Mesenchymal stem cell (in vitro differentiated cells and primary cell): ENCODE measurements around the gene DNAJB7.

Experiments used
- DNase-seq: peaks from one replicate; pipeline ENCODE4 v3.0.0-alpha.2; 2013
- H2AFZ ChIP-seq: one replicate; pipeline ENCODE4 v1.6.1; 2013; ENCODE audit warnings: low read depth, mild to moderate bottlenecking, control low read depth, inconsistent platforms, low read length, moderate library complexity
- H2AK5ac ChIP-seq: 2 replicates; pipeline ENCODE4 v1.6.1; 2013; ENCODE audit warnings: low read length, moderate library complexity, mild to moderate bottlenecking, inconsistent platforms; ENCODE audit not compliant: severe bottlenecking
- H2BK120ac ChIP-seq: one replicate; pipeline ENCODE4 v1.6.1; 2013; ENCODE audit warnings: low read depth, mild to moderate bottlenecking, inconsistent platforms, low read length, moderate library complexity
- H2BK12ac ChIP-seq, 2 experiments: one replicate each; pipeline ENCODE4 v1.6.1; 2013; ENCODE audit warnings: inconsistent platforms in 2 of 2, low read length in 2 of 2, mild to moderate bottlenecking in 2 of 2, moderate library complexity in 2 of 2, control low read depth in 1 of 2
- H2BK15ac ChIP-seq: one replicate; pipeline ENCODE4 v1.6.1; 2013; ENCODE audit warnings: mild to moderate bottlenecking, low read depth, inconsistent platforms; ENCODE audit not compliant: poor library complexity, severe bottlenecking
- H2BK5ac ChIP-seq: 2 replicates; pipeline ENCODE4 v1.6.1; 2013; ENCODE audit warnings: low read depth, mild to moderate bottlenecking, low read length, control low read depth, inconsistent platforms; ENCODE audit not compliant: poor library complexity, severe bottlenecking
- H3K14ac ChIP-seq, 2 experiments: one replicate each; pipeline ENCODE4 v1.6.1; 2013; ENCODE audit warnings: inconsistent platforms in 2 of 2, low read length in 2 of 2, control low read depth in 1 of 2, mild to moderate bottlenecking in 1 of 2, moderate library complexity in 1 of 2
- H3K18ac ChIP-seq, 2 experiments: one replicate each; pipeline ENCODE4 v1.6.1; 2013; ENCODE audit warnings: inconsistent platforms in 2 of 2, low read length in 2 of 2, control low read depth in 1 of 2, low read depth in 1 of 2, mild to moderate bottlenecking in 1 of 2
- H3K23ac ChIP-seq, 2 experiments: one replicate each; pipeline ENCODE4 v1.6.1; 2013; ENCODE audit warnings: inconsistent platforms in 2 of 2, low read length in 2 of 2, mild to moderate bottlenecking in 2 of 2, moderate library complexity in 2 of 2, control low read depth in 1 of 2
- H3K27ac ChIP-seq: 2 replicates; pipeline ENCODE4 v1.5.1; 2013; ENCODE audit warnings: mild to moderate bottlenecking, moderate library complexity, low read length, control low read depth, inconsistent platforms; ENCODE audit not compliant: poor library complexity, severe bottlenecking
- H3K27me3 ChIP-seq, 2 experiments: 2 replicates each; pipeline versions ENCODE4 v1.6.1 to v1.7.0; 2013; ENCODE audit warnings: low read length in 2 of 2, mild to moderate bottlenecking in 2 of 2, moderate library complexity in 2 of 2, control low read depth in 1 of 2, inconsistent platforms in 1 of 2; ENCODE audit not compliant: control insufficient read depth in 1 of 2, insufficient read depth in 1 of 2
- H3K36me3 ChIP-seq, 2 experiments: 2 replicates each; pipeline versions ENCODE4 v1.6.1 to v1.7.0; 2013; ENCODE audit warnings: low read length in 2 of 2, control low read depth in 1 of 2, inconsistent platforms in 1 of 2, low read depth in 1 of 2, mild to moderate bottlenecking in 1 of 2; ENCODE audit not compliant: insufficient read depth in 2 of 2, control insufficient read depth in 1 of 2
- H3K4ac ChIP-seq, 2 experiments: one replicate each; pipeline ENCODE4 v1.6.1; 2013; ENCODE audit warnings: inconsistent platforms in 2 of 2, low read length in 2 of 2, mild to moderate bottlenecking in 2 of 2, moderate library complexity in 2 of 2, control low read depth in 1 of 2, low read depth in 1 of 2
- H3K4me1 ChIP-seq: 2 replicates; pipeline ENCODE4 v1.6.1; 2013; ENCODE audit warnings: low read depth, low read length, control low read depth; ENCODE audit not compliant: control insufficient read depth, insufficient read depth
- H3K4me2 ChIP-seq: 2 replicates; pipeline ENCODE4 v1.6.1; 2013; ENCODE audit warnings: low read length, mild to moderate bottlenecking, inconsistent platforms; ENCODE audit not compliant: poor library complexity, severe bottlenecking
- H3K4me3 ChIP-seq, 2 experiments: 2 replicates each; pipeline versions ENCODE4 v1.5.1 to v1.7.0; 2013; ENCODE audit warnings: low read length in 2 of 2, mild to moderate bottlenecking in 2 of 2, control low read depth in 1 of 2, low read depth in 1 of 2; ENCODE audit not compliant: insufficient read depth in 1 of 2
- H3K79me1 ChIP-seq: replicated peaks from 2 replicates; pipeline ENCODE4 v1.6.1; 2013; ENCODE audit warnings: mild to moderate bottlenecking, control low read depth, low read length, inconsistent platforms; ENCODE audit not compliant: poor library complexity, severe bottlenecking
- H3K9ac ChIP-seq: 2 replicates; pipeline ENCODE4 v1.7.0; 2013; ENCODE audit warnings: mild to moderate bottlenecking, low read length, moderate library complexity
- H3K9me3 ChIP-seq: 2 replicates; pipeline ENCODE4 v1.7.0; 2013; ENCODE audit warnings: mild to moderate bottlenecking, low read length; ENCODE audit not compliant: control insufficient read depth
- H4K8ac ChIP-seq: one replicate; pipeline ENCODE4 v1.6.1; 2013; ENCODE audit warnings: inconsistent platforms, mild to moderate bottlenecking, low read length, moderate library complexity
- H4K91ac ChIP-seq: one replicate; pipeline ENCODE4 v1.6.1; 2013; ENCODE audit warnings: mild to moderate bottlenecking, low read length, inconsistent platforms
- WGBS: methylation state at CpG from one replicate; pipeline ENCODE4 v1.1.7; 2013; ENCODE audit warnings: mixed read lengths; 5-methylcytosine and 5-hydroxymethylcytosine counted together

Gene DNAJB7

DNA sequence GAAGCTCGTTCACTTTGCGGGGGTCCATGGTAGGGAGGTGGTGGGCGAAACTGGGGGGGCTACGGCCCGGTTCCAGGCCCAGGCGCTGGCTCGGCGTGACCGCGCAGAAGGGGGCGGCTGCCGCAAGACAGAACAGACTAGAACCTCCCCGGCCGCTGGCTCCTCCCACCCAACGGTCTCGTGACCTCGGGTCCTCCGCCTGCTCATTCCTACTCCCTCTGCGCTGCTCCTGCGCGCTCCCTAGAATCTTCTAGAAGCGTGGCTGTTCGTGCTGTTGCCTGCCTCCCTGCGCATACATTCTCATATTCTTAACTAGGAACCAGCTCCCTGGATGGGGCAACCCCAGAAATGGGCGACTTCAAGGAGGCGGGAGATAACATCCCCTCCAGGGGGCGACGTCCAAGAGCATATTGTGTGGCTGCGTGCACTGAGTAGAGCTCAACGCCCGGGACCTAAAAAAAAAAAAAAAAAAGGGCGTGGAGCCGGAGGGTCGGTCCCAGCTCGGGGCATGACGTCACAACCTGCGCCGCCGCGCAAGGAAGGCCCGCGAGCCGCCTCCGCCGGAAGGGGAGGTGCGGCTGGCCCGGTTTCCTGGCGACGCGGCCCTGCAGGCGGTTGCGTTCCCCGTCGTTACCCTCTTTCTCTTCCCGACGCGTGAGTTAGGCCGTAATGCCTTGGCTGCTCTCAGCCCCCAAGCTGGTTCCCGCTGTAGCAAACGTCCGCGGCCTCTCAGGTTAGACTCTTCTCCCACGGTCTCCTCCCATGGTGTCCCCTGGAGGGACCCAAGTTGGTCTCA lies 5.2 kb downstream of the DNAJB7 start, which contains the start of the genes ST13 and XPNPEP3:
ST13 (minus strand) TSS at position 127 of the 796 bp plus-strand sequence; CDS start at position 28, 99 bp downstream.
XPNPEP3 (plus strand) TSS at position 636 of the 796 bp plus-strand sequence; CDS start at position 670, 34 bp downstream.
- no peaks in the 10 kb centered on the region for H3K9me3 ChIP-seq
- H4K8ac ChIP-seq = peak within 1 kb of the TSS; percentile 96
- H3K4me2 ChIP-seq = peak within 1 kb of the TSS; percentile 91
- H2BK12ac ChIP-seq = peak within 1 kb of the TSS in 1 of 2 experiments; percentile 72
- peaks cover 11% of the 10 kb centered on the region for H3K4me1 ChIP-seq
- peaks cover 1% of the 10 kb centered on the region for H3K79me1 ChIP-seq
- peak within 1 kb of the TSS; percentile 95 to 96 for H3K4me3 ChIP-seq
- peak within 1 kb of the TSS in 1 of 2 experiments; percentile 98 for H3K14ac ChIP-seq
- peak within 1 kb of the TSS; percentile 100 for H3K9ac ChIP-seq
- H2BK120ac ChIP-seq = peak within 1 kb of the TSS; percentile 73
- H3K23ac ChIP-seq = peak within 1 kb of the TSS; percentile 25 to 83
- H4K91ac ChIP-seq = peak within 1 kb of the TSS; percentile 85
- H3K27ac ChIP-seq = peak within 1 kb of the TSS; percentile 100
- peak within 1 kb of the TSS; percentile 60 for H2BK15ac ChIP-seq
- no peaks in the 10 kb centered on the region for H3K27me3 ChIP-seq
- peak within 1 kb of the TSS; percentile 3 for H2AK5ac ChIP-seq
- under 1% methylated on average over 58 of the region's 63 CpGs for WGBS
- H3K18ac ChIP-seq = peak within 1 kb of the TSS; percentile 94 to 97
- H2AFZ ChIP-seq = peak within 1 kb of the TSS; percentile 94
- peaks cover 0 to 29% of the 10 kb centered on the region in 2 experiments for H3K36me3 ChIP-seq
- peak; percentile 97 for DNase-seq
- peak within 1 kb of the TSS; percentile 97 for H2BK5ac ChIP-seq
- peak within 1 kb of the TSS; percentile 97 to 100 for H3K4ac ChIP-seq

DNA sequence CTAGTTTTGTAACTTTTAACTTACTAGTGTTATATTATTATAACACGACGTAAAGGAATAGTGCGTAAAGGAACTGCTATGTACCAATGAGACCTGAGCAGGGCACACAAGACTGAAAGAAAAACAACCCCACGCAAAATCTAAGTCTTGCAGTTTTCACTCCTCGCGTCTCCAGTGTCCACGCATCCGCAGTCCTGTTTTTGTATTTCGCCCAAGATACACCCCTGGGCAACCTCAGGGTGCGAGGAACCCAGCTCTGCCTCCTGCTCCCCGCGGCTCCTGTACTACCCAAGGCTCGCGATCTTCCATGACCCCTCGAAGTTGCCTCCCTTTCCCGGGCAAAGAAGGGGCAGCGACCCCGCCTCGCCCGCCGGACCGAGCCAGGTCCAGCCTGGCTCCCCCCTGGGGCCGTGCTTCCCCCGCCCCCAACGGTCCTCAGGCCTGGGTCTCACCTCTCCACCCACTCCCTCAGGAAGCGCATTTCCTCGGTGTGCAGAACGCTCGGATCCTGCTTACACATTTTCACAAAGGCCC lies 5.9 kb downstream of the DNAJB7 start:
- H2BK15ac ChIP-seq = peak overlapping the region; percentile 6
- H2AK5ac ChIP-seq = peak overlapping the region; percentile 3
- peak overlapping the region; percentile 25 to 83 for H3K23ac ChIP-seq
- H4K8ac ChIP-seq = peak overlapping the region; percentile 96
- peak overlapping the region; percentile 29 for H2AFZ ChIP-seq
- H2BK120ac ChIP-seq = no peak overlapping the region
- H3K4me1 ChIP-seq = peaks cover 11% of the 10 kb centered on the region
- H3K27ac ChIP-seq = peak overlapping the region; percentile 90
- H3K14ac ChIP-seq = peak overlapping the region in 1 of 2 experiments; percentile 98
- 1% methylated on average over 16 of the region's 29 CpGs for WGBS
- no peaks in the 10 kb centered on the region for H3K27me3 ChIP-seq
- H3K4ac ChIP-seq = peak overlapping the region; percentile 62 to 100
- H4K91ac ChIP-seq = peak overlapping the region; percentile 44
- no peak for DNase-seq
- peak overlapping the region; percentile 95 to 96 for H3K4me3 ChIP-seq
- peaks cover 1% of the 10 kb centered on the region for H3K79me1 ChIP-seq
- H3K36me3 ChIP-seq = peaks cover 0 to 28% of the 10 kb centered on the region in 2 experiments
- H3K4me2 ChIP-seq = peak overlapping the region; percentile 72
- H2BK12ac ChIP-seq = peak overlapping the region in 1 of 2 experiments; percentile 72
- peak overlapping the region; percentile 100 for H3K9ac ChIP-seq
- H3K9me3 ChIP-seq = no peaks in the 10 kb centered on the region
- H3K18ac ChIP-seq = peak overlapping the region; percentile 56 to 97
- no peak overlapping the region for H2BK5ac ChIP-seq

DNA sequence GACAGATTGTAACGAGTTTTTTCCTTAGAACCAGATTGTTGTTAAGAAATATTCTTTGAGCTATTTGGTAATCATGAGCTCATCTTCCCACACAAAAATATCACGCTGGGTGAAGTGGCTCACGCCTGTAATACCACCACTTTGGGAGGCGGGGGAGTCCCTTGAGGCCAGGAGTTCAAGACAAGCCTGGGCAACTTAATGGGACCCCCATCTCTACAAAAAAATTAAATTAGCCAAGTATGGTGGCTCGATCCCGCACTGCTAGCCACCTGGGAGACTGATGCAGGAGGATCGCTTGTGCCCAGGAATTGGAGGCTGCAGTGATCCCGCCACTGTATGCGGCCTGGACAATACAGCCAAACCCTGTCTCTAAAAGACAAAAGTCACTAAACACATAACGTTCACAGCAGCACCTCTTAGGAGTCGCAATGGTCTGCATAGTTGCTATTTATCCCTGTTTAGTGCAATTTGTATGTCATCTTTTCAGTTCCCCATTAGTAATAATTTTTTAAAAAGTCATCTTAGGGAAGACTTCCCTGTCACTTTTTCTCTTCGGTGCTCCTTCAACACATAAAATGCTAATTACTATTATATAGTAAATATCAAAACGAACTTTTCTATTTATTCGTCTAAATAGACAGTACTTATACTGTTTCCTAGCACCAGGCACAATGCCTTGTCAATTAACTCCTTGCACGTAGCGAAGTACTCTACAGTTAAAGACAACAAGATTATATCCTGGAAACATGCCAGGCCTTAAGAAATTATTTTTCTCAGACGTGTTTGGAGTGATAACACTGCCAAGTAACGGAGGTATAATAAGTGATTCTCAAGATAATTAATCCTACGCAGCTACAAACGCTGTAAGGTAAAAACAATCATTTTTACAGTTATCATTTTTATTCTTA lies 6.6 kb downstream of the DNAJB7 start:
- H3K27ac ChIP-seq = no peak overlapping the region
- WGBS = 65% methylated on average over 12 of the region's 20 CpGs

More for the DNA sequence above, 6.6 kb downstream of the DNAJB7 start:
- H3K9me3 ChIP-seq = no peaks in the 10 kb centered on the region
- no peak overlapping the region for H2BK15ac ChIP-seq
- H3K4ac ChIP-seq = no peak overlapping the region
- peaks cover 11% of the 10 kb centered on the region for H3K4me1 ChIP-seq
- H4K8ac ChIP-seq = no peak overlapping the region
- H3K79me1 ChIP-seq = peaks cover 1% of the 10 kb centered on the region
- H3K18ac ChIP-seq = peak overlapping the region; percentile 62 to 70
- peak overlapping the region; percentile 52 to 95 for H3K4me3 ChIP-seq
- H3K23ac ChIP-seq = no peak overlapping the region
- peak overlapping the region; percentile 91 for H3K4me2 ChIP-seq
- no peak overlapping the region for H2BK120ac ChIP-seq
- H2AK5ac ChIP-seq = no peak overlapping the region
- no peak overlapping the region for H4K91ac ChIP-seq
- peak overlapping the region in 1 of 2 experiments; percentile 71 for H3K14ac ChIP-seq
- no peaks in the 10 kb centered on the region for H3K27me3 ChIP-seq
- H2BK5ac ChIP-seq = no peak overlapping the region
- H3K36me3 ChIP-seq = peaks cover 0 to 28% of the 10 kb centered on the region in 2 experiments
- DNase-seq = peak; percentile 47
- peak overlapping the region; percentile 100 for H3K9ac ChIP-seq
- peak overlapping the region in 1 of 2 experiments; percentile 78 for H2BK12ac ChIP-seq
- H2AFZ ChIP-seq = no peak overlapping the region
